IMR-90 (cell line): ENCODE data around the gene SEPTIN5. TPM values are rescaled to one million over a fixed set of nuclear protein-coding genes. Genes with fewer than 3 reads are reported as not detected.

Experiments
- ATAC-seq: fragments of 200-7000 bp; cut with Tn5 transposase; 2 replicates; pipeline ENCODE4 v1.9.1; 2020; ENCODE audit warnings: low read depth, mild to moderate bottlenecking, moderate library complexity
- BruUV-seq: library from RNA; stranded (reverse); fragments of 400-500 nt; replicated peaks from 2 replicates; lab custom pipeline; 2021; lab: Mats Ljungman, UMichigan
- CTCF ChIA-PET: fragments of 300-600 bp; formaldehyde crosslinking; extraction: SDS; loops from one replicate; lab custom pipeline; 2021; ENCODE audit warnings: antibody characterized with exemption; lab: Yijun Ruan, JAX
- POLR2A ChIA-PET: fragments of 300-600 bp; sonication (Branson Sonifier 250); formaldehyde crosslinking; loops from one replicate; lab custom pipeline; 2022; ENCODE audit warnings: antibody characterized with exemption; ENCODE audit not compliant: unreplicated experiment; lab: Charles Lee
- DNase-seq: peaks from one replicate; pipeline ENCODE4 v3.0.0; 2013
- H2AFZ ChIP-seq: replicated peaks from 2 replicates; pipeline ENCODE3; 2013; ENCODE audit warnings: low read length, mild to moderate bottlenecking; ENCODE audit not compliant: poor library complexity
- H2AK5ac ChIP-seq: 2 replicates; pipeline ENCODE4 v1.6.1; 2013; ENCODE audit warnings: low read depth, low read length, inconsistent platforms
- H2AK9ac ChIP-seq: replicated peaks from 2 replicates; pipeline ENCODE3; 2013; ENCODE audit warnings: mild to moderate bottlenecking, low read depth, low read length, moderate library complexity; ENCODE audit not compliant: poor library complexity
- H2BK120ac ChIP-seq: 2 replicates; pipeline ENCODE4 v1.6.1; 2013; ENCODE audit warnings: low read depth, low read length, inconsistent platforms
- H2BK15ac ChIP-seq: 3 replicates; pipeline ENCODE4 v1.6.1; 2013; ENCODE audit warnings: low read depth, low read length, inconsistent platforms
- H2BK20ac ChIP-seq: 2 replicates; pipeline ENCODE4 v1.6.1; 2013; ENCODE audit warnings: low read depth, mild to moderate bottlenecking, inconsistent platforms, low read length, moderate library complexity
- H2BK5ac ChIP-seq: 2 replicates; pipeline ENCODE4 v1.6.1; 2013; ENCODE audit warnings: mild to moderate bottlenecking, low read depth, low read length, inconsistent platforms; ENCODE audit not compliant: poor library complexity, severe bottlenecking
- H3K14ac ChIP-seq: replicated peaks from 2 replicates; pipeline ENCODE4 v1.6.1; 2013; ENCODE audit warnings: low read depth, low read length, inconsistent platforms
- H3K18ac ChIP-seq: 2 replicates; pipeline ENCODE4 v1.6.1; 2013; ENCODE audit warnings: low read depth, low read length, control low read depth
- H3K23ac ChIP-seq: 2 replicates; pipeline ENCODE4 v1.6.1; 2013; ENCODE audit warnings: low read depth, low read length, inconsistent platforms
- H3K27ac ChIP-seq: 2 replicates; pipeline ENCODE4 v1.5.1; 2013; ENCODE audit warnings: mild to moderate bottlenecking, control low read depth, low read length; ENCODE audit not compliant: insufficient read depth
- H3K27me3 ChIP-seq: 2 replicates; pipeline ENCODE4 v1.6.1; 2013; ENCODE audit warnings: low read length; ENCODE audit not compliant: control insufficient read depth, insufficient read depth
- H3K36me3 ChIP-seq: 2 replicates; pipeline ENCODE4 v1.6.1; 2013; ENCODE audit warnings: low read length, mixed read lengths; ENCODE audit not compliant: control insufficient read depth, insufficient read depth
- H3K4ac ChIP-seq: 2 replicates; pipeline ENCODE4 v1.6.1; 2013; ENCODE audit warnings: low read depth, low read length, inconsistent platforms
- H3K4me1 ChIP-seq: 2 replicates; pipeline ENCODE4 v1.6.1; 2013; ENCODE audit warnings: low read length, mixed read lengths; ENCODE audit not compliant: control insufficient read depth, insufficient read depth
- H3K4me2 ChIP-seq: 2 replicates; pipeline ENCODE4 v1.6.1; 2013; ENCODE audit warnings: low read depth, mild to moderate bottlenecking, control low read depth, low read length, moderate library complexity
- H3K4me3 ChIP-seq: 2 replicates; pipeline ENCODE4 v1.5.1; 2013; ENCODE audit warnings: low read depth, mild to moderate bottlenecking, control low read depth, low read length, moderate library complexity; ENCODE audit not compliant: insufficient read depth
- H3K56ac ChIP-seq: 2 replicates; pipeline ENCODE4 v1.6.1; 2013; ENCODE audit warnings: low read length, inconsistent platforms; ENCODE audit not compliant: insufficient read depth; ENCODE audit errors: extremely low read depth
- H3K79me1 ChIP-seq, 2 experiments: 2 replicates each; pipeline ENCODE4 v1.6.1; 2013; ENCODE audit warnings: low read length in 2 of 2, inconsistent platforms in 1 of 2, low read depth in 1 of 2
- H3K9ac ChIP-seq: 2 replicates; pipeline ENCODE4 v1.6.1; 2013; ENCODE audit warnings: low read depth, low read length, control low read depth
- H3K9me1 ChIP-seq: 2 replicates; pipeline ENCODE4 v1.6.1; 2013; ENCODE audit warnings: low read length, inconsistent platforms; ENCODE audit not compliant: insufficient read depth
- H3K9me3 ChIP-seq: 2 replicates; pipeline ENCODE4 v1.6.1; 2013; ENCODE audit warnings: low read length; ENCODE audit not compliant: control insufficient read depth, insufficient read depth
- H4K20me1 ChIP-seq: 2 replicates; pipeline ENCODE4 v1.6.1; 2013; ENCODE audit warnings: low read length, inconsistent platforms; ENCODE audit not compliant: insufficient read depth
- H4K5ac ChIP-seq: 2 replicates; pipeline ENCODE4 v1.6.1; 2013; ENCODE audit warnings: mild to moderate bottlenecking, low read depth, low read length, control low read depth
- H4K8ac ChIP-seq, 2 experiments: 2 replicates each; pipeline ENCODE4 v1.6.1; 2013; ENCODE audit warnings: low read depth in 2 of 2, low read length in 2 of 2, control low read depth in 1 of 2, inconsistent platforms in 1 of 2
- H4K91ac ChIP-seq: 2 replicates; pipeline ENCODE4 v1.6.1; 2013; ENCODE audit warnings: low read depth, low read length, inconsistent platforms; ENCODE audit not compliant: insufficient read depth
- BHLHE40 ChIP-seq: fragments of 150-350 bp; IDR thresholded peaks from 2 replicates; pipeline ENCODE4 v1.6.1; 2016; ENCODE audit warnings: mild to moderate bottlenecking, low read depth, low read length
- CEBPB ChIP-seq: IDR thresholded peaks from 2 replicates; pipeline ENCODE4 v1.6.1; 2012; ENCODE audit warnings: low read depth, low read length, improper control_type of control experiment
- CHD1 ChIP-seq: IDR thresholded peaks from 2 replicates; pipeline ENCODE4 v1.6.1; 2012; ENCODE audit warnings: low read depth, low read length, improper control_type of control experiment
- CTCF ChIP-seq: conservative IDR thresholded peaks from 2 replicates; pipeline ENCODE4 v1.5.1; 2012; ENCODE audit warnings: mild to moderate bottlenecking, low read depth, low read length, improper control_type of control experiment
- ELK1 ChIP-seq: fragments of 150-350 bp; IDR thresholded peaks from 2 replicates; pipeline ENCODE4 v1.6.1; 2016; ENCODE audit warnings: low read depth, mild to moderate bottlenecking, low read length, moderate library complexity, borderline replicate concordance
- MAFK ChIP-seq: IDR thresholded peaks from 2 replicates; pipeline ENCODE4 v1.6.1; 2012; ENCODE audit warnings: low read depth, low read length, improper control_type of control experiment
- MAZ ChIP-seq: IDR thresholded peaks from 2 replicates; pipeline ENCODE4 v1.6.1; 2012; ENCODE audit warnings: low read depth, mild to moderate bottlenecking, low read length, improper control_type of control experiment, moderate library complexity, borderline replicate concordance
- MXI1 ChIP-seq: IDR thresholded peaks from 2 replicates; pipeline ENCODE4 v1.6.1; 2012; ENCODE audit warnings: low read depth, mild to moderate bottlenecking, low read length, moderate library complexity, borderline replicate concordance
- NFE2L2 ChIP-seq: fragments of 150-350 bp; IDR thresholded peaks from 2 replicates; pipeline ENCODE4 v1.6.1; 2016; ENCODE audit warnings: low read depth, mild to moderate bottlenecking, low read length
- POLR2A ChIP-seq: IDR thresholded peaks from 2 replicates; pipeline ENCODE4 v1.6.1; 2012; ENCODE audit warnings: mild to moderate bottlenecking, low read depth, low read length
- RAD21 ChIP-seq: IDR thresholded peaks from 2 replicates; pipeline ENCODE4 v1.6.1; 2012; ENCODE audit warnings: low read length, improper control_type of control experiment
- RCOR1 ChIP-seq: IDR thresholded peaks from 2 replicates; pipeline ENCODE4 v1.6.1; 2012; ENCODE audit warnings: mild to moderate bottlenecking, low read length, improper control_type of control experiment; ENCODE audit not compliant: insufficient replicate concordance
- RFX5 ChIP-seq: IDR thresholded peaks from 2 replicates; pipeline ENCODE4 v1.8.0; 2012; ENCODE audit warnings: low read depth, mild to moderate bottlenecking, low read length, moderate library complexity
- SMC3 ChIP-seq: fragments of 150-350 bp; IDR thresholded peaks from 2 replicates; pipeline ENCODE4 v1.6.1; 2016; ENCODE audit warnings: low read depth, mild to moderate bottlenecking, antibody characterized with exemption, low read length, moderate library complexity
- USF2 ChIP-seq: fragments of 150-350 bp; IDR thresholded peaks from 2 replicates; pipeline ENCODE4 v1.6.1; 2017; ENCODE audit warnings: mild to moderate bottlenecking, antibody characterized with exemption, low read length, low read depth
- WGBS, 2 experiments: methylation state at CpG; one replicate each; pipeline versions ENCODE4 v1.1.5 to v1.1.7; 2013; ENCODE audit warnings: missing lambda C conversion rate in 2 of 2; ENCODE audit not compliant: insufficient read length in 1 of 2; ENCODE audit errors: extremely low coverage in 2 of 2; 5-methylcytosine and 5-hydroxymethylcytosine counted together
- dilution Hi-C: fragments of 300-500 bp; cut with HindIII; formaldehyde crosslinking; loops from one replicate; pipeline ENCODE4 v1.14.3; 2018; ENCODE audit warnings: low sequenced_read_pairs; ENCODE audit not compliant: unreplicated experiment
- in situ Hi-C: fragments of 300-500 bp; cut with MboI; formaldehyde crosslinking; loops from 3 replicates; pipeline ENCODE4 v1.14.3; 2019; ENCODE audit warnings: low sequenced_read_pairs, inconsistent platforms, mixed read lengths
- intact Hi-C: fragments of 100-400 bp; cut with micrococcal nuclease; formaldehyde crosslinking; loops from 2 replicates; pipeline ENCODE4 v1.10.0; 2022
- polyA plus RNA-seq, 3 experiments: library from polyadenylated mRNA; depleted of rRNA; stranded (reverse); fragments of >200 nt; gene quantifications; 2 replicates each; pipeline ENCODE4 v1.2.3, GENCODE V29; 2012; ENCODE audit warnings: low replicate concordance in 1 of 3
- total RNA-seq: library from RNA; depleted of rRNA; stranded (reverse); fragments of >200 nt; gene quantifications from 2 replicates; pipeline ENCODE4 v1.2.3, GENCODE V29; 2012

Gene SEPTIN5
- total and polyA plus RNA-seq, 2 of the 4 experiments (the other 2 are of a cell fraction): 16.8 to 20.7 TPM

GRCh38 chr22:19739911-19740449, 25.7 kb downstream of the SEPTIN5 start:
- no peak overlapping the region for H3K4me3 ChIP-seq
- peak overlapping the region; percentile 14 for H2AFZ ChIP-seq
- H2BK5ac ChIP-seq: no peak overlapping the region
- H3K4me2 ChIP-seq: no peak overlapping the region
- H3K18ac ChIP-seq: no peak overlapping the region
- no peak overlapping the region for H2AK5ac ChIP-seq
- no peak overlapping the region for H3K14ac ChIP-seq
- DNase-seq (no peak), ATAC-seq (no peak)
- no peak overlapping the region for H4K91ac ChIP-seq
- H2BK20ac ChIP-seq: no peak overlapping the region
- peaks cover 6% of the 10 kb centered on the region; the same call in 1 of the 2 replicates for H3K27me3 ChIP-seq
- no peak overlapping the region for H3K23ac ChIP-seq
- no peaks in the 10 kb centered on the region for H3K36me3 ChIP-seq
- no peak overlapping the region for H2BK15ac ChIP-seq
- no peak overlapping the region for H4K5ac ChIP-seq
- BruUV-seq: no TSS peak
- H3K27ac ChIP-seq: no peak overlapping the region
- in situ Hi-C loops: no loop called here
- H4K8ac ChIP-seq: no peak overlapping the region
- dilution Hi-C loops: no loop called here
- ChIA-PET CTCF (interaction anchor here (1.3 kb wide), 1 partner anchor 10 kb away, joined by 5 read pairs; no protein-coding TSS in a partner anchor), POLR2A (no interaction called here)
- peaks cover 2% of the 10 kb centered on the region; the same call in 1 of the 2 replicates for H3K4me1 ChIP-seq
- intact Hi-C loops: no loop called here
- no peaks in the 10 kb centered on the region for H3K79me1 ChIP-seq
- no peak overlapping the region for H3K9ac ChIP-seq
- H3K4ac ChIP-seq: no peak overlapping the region
- no peak overlapping the region for H2BK120ac ChIP-seq
- no peaks in the 10 kb centered on the region; the same call in 1 of the 2 replicates for H4K20me1 ChIP-seq
- H2AK9ac ChIP-seq: no peak overlapping the region
- TF ChIP-seq MAFK (no peak), RAD21 (no peak), MXI1 (no peak), SMC3 (no peak), NFE2L2 (no peak), CTCF (no peak), CEBPB (no peak), POLR2A (no peak), ELK1 (no peak), USF2 (no peak), BHLHE40 (no peak), CHD1 (no peak), RCOR1 (no peak), MAZ (no peak), RFX5 (no peak)
- H3K9me3 ChIP-seq: no peaks in the 10 kb centered on the region
- no peak overlapping the region for H3K56ac ChIP-seq
- no peaks in the 10 kb centered on the region for H3K9me1 ChIP-seq
- 73% methylated on average over 3 of the region's 7 CpGs; no CpG with 5 or more reads in 1 of the 2 experiments for WGBS, 2 experiments
